HG02642 (cell line): ENCODE measurements around the gene CLEC14A.

Experiments used
- ATAC-seq: cut with Tn5 transposase; IDR thresholded peaks from one replicate; pipeline ENCODE4 v1.9.1; 2021; ENCODE audit warnings: mild to moderate bottlenecking; ENCODE audit not compliant: unreplicated experiment, poor library complexity

CLEC14A gene

GRCh38 chr14:38207736-38208617, 47.9 kb downstream of the CLEC14A start, which contains the start of gene SSTR1:
SSTR1 (plus strand) TSS chr14:38207904; CDS start chr14:38209390, 1,486 bp downstream.
- no peak for ATAC-seq

- ATAC-seq, result no peak
Measured at GRCh38 chr14:38207377-38207735, 48.5 kb downstream of the CLEC14A start.

DNA sequence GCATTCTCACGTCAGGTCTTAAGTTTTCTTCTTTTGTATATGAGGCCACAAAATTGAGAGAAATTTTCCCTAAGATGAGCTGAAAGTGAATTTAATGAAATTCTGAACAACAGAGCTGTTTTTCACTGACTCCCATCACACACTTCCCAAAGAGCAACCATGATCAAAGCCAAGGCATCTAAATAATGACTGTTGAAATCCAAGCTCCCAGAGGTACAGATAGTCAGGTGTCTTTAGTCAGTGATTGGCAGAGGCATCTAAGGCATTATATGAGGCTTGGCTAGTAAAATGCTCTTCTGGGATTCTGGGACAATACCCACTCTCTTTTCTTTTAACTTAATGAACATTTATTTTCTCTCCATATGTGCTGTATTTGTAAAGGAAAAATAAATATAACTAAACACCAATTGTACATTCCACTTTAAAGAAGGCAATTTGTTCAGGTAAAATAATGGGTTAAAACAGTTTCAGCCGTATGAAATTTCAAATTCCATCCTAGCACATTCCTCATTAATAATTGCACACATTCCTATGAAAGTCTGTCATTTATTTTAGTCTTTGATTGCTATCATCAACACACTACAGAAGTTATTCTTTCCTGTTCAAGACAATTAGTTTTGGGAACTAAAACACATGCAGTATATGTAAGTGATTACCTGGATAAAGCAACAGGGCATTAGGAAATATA, 49.1 kb downstream of the CLEC14A start:
- ATAC-seq, result no peak

DNA sequence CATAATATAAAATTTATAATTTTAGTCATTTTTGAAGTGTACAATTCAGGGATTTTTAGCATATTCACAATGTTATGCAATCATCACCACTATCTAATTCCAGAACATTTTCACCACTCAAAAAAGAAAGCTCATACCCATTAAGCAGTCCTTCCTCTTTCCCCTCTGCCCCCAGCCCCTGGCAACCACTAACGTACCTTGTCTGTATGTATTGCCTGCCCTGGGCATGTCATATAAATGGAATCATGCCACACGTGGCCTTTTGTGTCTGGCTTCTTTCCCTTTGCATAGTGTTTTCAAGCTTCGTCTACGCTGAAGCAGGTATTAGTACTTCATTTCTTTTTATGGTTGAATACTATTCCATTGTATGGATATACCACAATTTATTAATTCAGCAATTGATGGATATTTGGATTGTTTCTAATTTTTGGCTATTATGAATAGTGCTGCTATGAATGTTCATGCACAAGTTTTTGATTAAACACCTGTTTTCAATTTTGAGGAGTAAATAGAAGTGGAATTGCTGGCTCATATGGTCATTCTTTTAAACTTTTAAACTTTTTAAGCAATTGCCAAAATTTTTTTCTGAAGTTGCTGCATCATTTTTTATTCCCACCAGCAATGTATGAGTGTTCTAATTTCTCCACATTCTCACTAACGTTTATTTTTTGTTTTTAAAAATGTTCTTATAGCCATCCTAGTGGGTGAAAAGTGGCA, 49.8 kb downstream of the CLEC14A start:
- ATAC-seq, result no peak

- ATAC-seq, result no peak
Measured at GRCh38 chr14:38205119-38205813, 50.6 kb downstream of the CLEC14A start.

GRCh38 chr14:38204719-38205115, 51.2 kb downstream of the CLEC14A start:
- ATAC-seq, result no peak
